H1 (cell line): ENCODE data around the gene SEL1L3.

Source experiments
- CBX8 ChIP-seq: fragments of 300-800, 300-1000 bp; sonication (generic); IDR thresholded peaks from 2 replicates; pipeline ENCODE4 v1.7.1; 2016; ENCODE audit warnings: low read depth, low read length, borderline replicate concordance
- POLR2A ChIP-seq, 2 experiments: IDR thresholded peaks; 1 replicate in 1 of 2; 2 replicates in 1 of 2; pipeline ENCODE4 v1.6.1; 2011; ENCODE audit warnings: low read depth in 2 of 2, low read length in 2 of 2, mild to moderate bottlenecking in 2 of 2; ENCODE audit errors: control extremely low read depth in 1 of 2
- POLR2AphosphoS5 ChIP-seq: IDR thresholded peaks from 2 replicates; pipeline ENCODE4 v1.6.1; 2011; ENCODE audit warnings: low read depth, low read length
- SIN3A ChIP-seq, 2 experiments: IDR thresholded peaks in 1 of 2; conservative IDR thresholded peaks in 1 of 2; 2 replicates each; pipeline ENCODE4 v1.6.1; 2011 to 2012; ENCODE audit warnings: low read length in 2 of 2, improper control_type of control experiment in 1 of 2, low read depth in 1 of 2, mild to moderate bottlenecking in 1 of 2
- TF ChIP-seq, protein P1 (sequence below), 3 experiments: IDR thresholded peaks; 1 replicate in 2 of 3; 2 replicates in 1 of 3; pipeline versions ENCODE4 v1.5.1 to v1.6.1; 2011; ENCODE audit warnings: low read length in 3 of 3, mild to moderate bottlenecking in 3 of 3, inconsistent platforms in 2 of 3, low read depth in 1 of 3, moderate library complexity in 1 of 3; ENCODE audit not compliant: insufficient read depth in 1 of 3; ENCODE audit errors: control extremely low read depth in 1 of 3

GRCh38 chr4:25710637-25711036, 152.2 kb downstream of the SEL1L3 start:
- no peak for TF ChIP-seq CBX8
- TF ChIP-seq, protein P1, sequence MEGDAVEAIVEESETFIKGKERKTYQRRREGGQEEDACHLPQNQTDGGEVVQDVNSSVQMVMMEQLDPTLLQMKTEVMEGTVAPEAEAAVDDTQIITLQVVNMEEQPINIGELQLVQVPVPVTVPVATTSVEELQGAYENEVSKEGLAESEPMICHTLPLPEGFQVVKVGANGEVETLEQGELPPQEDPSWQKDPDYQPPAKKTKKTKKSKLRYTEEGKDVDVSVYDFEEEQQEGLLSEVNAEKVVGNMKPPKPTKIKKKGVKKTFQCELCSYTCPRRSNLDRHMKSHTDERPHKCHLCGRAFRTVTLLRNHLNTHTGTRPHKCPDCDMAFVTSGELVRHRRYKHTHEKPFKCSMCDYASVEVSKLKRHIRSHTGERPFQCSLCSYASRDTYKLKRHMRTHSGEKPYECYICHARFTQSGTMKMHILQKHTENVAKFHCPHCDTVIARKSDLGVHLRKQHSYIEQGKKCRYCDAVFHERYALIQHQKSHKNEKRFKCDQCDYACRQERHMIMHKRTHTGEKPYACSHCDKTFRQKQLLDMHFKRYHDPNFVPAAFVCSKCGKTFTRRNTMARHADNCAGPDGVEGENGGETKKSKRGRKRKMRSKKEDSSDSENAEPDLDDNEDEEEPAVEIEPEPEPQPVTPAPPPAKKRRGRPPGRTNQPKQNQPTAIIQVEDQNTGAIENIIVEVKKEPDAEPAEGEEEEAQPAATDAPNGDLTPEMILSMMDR (IDR thresholded peaks at IDR 0.05; ENCODE audit: control extremely low read depth in 1 of 3, insufficient read depth in 1 of 3, low read depth in 1 of 3, low read length in 3 of 3), result no peak
- TF ChIP-seq POLR2AphosphoS5, result no peak
- no peak for TF ChIP-seq POLR2A (IDR thresholded peaks at IDR 0.05; ENCODE audit: control extremely low read depth in 1 of 2, low read depth in 2 of 2, low read length in 2 of 2)
- no peak for TF ChIP-seq SIN3A (conservative IDR thresholded peaks at IDR 0.05 in 1 of 2, IDR thresholded peaks at IDR 0.05 in 1 of 2; ENCODE audit: low read depth in 1 of 2, low read length in 2 of 2)
